Motor neuron (in vitro differentiated cells): Measurements from ENCODE around the gene CNTN5. TPM values are rescaled to one million over a fixed set of nuclear protein-coding genes. Genes with fewer than 3 reads are reported as not detected.
A peak's percentile ranks its signal among the peaks of the same experiment; 100 is the strongest.
"Not testable (repeated sequence)": the region's sequence is repeated elsewhere in the genome, so short reads cannot be mapped to it uniquely, and the experiment has no call there.

ENCODE experiments used
- ATAC-seq, 8 experiments: fragments of 200-7000 bp; cut with Tn5 transposase; replicated peaks in 6 of 8; 2 replicates each; pipeline ENCODE4 v1.8.0; 2021; ENCODE audit warnings: mild to moderate bottlenecking in 8 of 8, moderate library complexity in 8 of 8
- H3K27ac ChIP-seq, 2 donors: fragments of 250-450 bp; sonication (Bioruptor Pico); 2 replicates each; pipeline ENCODE4 v1.9.0; 2021; ENCODE audit warnings: antibody characterized with exemption in 2 of 2, mild to moderate bottlenecking in 2 of 2, moderate library complexity in 1 of 2
- H3K4me1 ChIP-seq, 2 donors: fragments of 250-450 bp; sonication (Bioruptor Pico); replicated peaks in 1 of 2; 2 replicates each; pipeline ENCODE4 v1.6.1; 2021; ENCODE audit warnings: antibody characterized with exemption in 2 of 2, mild to moderate bottlenecking in 2 of 2, moderate library complexity in 1 of 2
- H3K4me3 ChIP-seq, 5 donors: fragments of 250-450 bp; sonication (Bioruptor Pico); 2 replicates each; pipeline ENCODE4 v1.9.0; 2021; ENCODE audit warnings: antibody characterized with exemption in 5 of 5, mild to moderate bottlenecking in 5 of 5, moderate library complexity in 4 of 5
- WGBS, 10 experiments: fragments of 450-650 bp; shearing (Covaris generic); methylation state at CpG; one replicate each; pipeline ENCODE4 v1.0.0; 2022; 5-methylcytosine and 5-hydroxymethylcytosine counted together
- in situ Hi-C, 9 experiments: fragments of 400-800 bp; cut with MboI; loops; one replicate each; pipeline ENCODE4 v1.15.0; 2021; ENCODE audit warnings: low sequenced_read_pairs in 9 of 9, low pct_unique_long_range_greater_than_20kb in 2 of 9; ENCODE audit not compliant: unreplicated experiment in 9 of 9
- total RNA-seq, 8 experiments: library from RNA; unstranded; fragments of 300-600 nt; gene quantifications; 2 replicates each; pipeline versions ENCODE4 v1.2.3 to v1.2.4, GENCODE V29; 2022

The CNTN5 gene
- total RNA-seq, 8 experiments from 2014 or later: 3.1 to 22.7 (median 14.1) TPM; not detected in 2

DNA sequence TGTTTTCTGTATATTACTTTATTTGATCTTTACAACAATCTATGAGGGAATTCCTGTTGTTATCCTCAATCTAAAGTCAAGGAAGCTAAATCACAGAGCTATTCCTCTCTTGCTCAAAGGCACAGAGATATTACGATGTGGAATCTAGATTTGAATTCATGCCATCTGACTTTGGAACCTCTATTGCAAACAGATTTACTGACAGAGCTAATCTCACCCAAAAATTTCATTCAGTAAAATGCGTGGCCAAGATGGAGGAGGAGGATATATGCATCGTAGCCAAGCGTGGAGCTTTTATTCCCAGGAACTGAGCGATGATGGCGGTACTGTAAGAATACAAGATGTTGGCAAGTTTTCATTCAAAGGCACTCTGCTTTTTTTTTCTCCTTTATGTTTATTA, 791.8 kb downstream of the CNTN5 start:
- in situ Hi-C loops: no loop called here
- 0 to 100% (median 89%) methylated on average over 1 to 6 of the region's 6 CpGs for WGBS, 10 experiments
- Histone ChIP-seq H3K27ac (no peak overlapping the region), H3K4me1 (no peaks in the 10 kb centered on the region), H3K4me3 (no peak overlapping the region)
- no peak for ATAC-seq

DNA sequence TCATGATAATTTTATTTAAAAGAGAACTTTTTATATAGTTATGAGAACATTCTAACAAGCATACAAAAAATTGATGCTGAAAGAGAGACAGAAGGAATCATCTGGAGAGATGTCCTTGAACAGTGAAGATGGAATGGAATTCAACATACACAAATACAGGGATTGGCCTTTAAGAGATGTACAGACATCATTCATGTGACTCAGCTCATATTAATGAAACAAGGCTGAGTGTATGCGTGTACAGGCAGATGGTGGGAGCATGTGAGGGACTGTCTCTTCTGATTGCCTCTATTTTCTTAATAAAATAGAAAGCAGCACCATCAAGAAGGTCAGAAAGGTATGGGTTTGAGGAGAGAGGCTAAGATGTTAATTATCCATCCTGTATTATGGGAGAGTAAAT, 793.3 kb downstream of the CNTN5 start:
- H3K27ac ChIP-seq: no peak overlapping the region
- H3K4me3 ChIP-seq: no peak overlapping the region
- no peaks in the 10 kb centered on the region for H3K4me1 ChIP-seq
- in situ Hi-C loops: no loop called here
- 0 to 100% (median 50%) methylated on average over 1 of the region's 1 CpG; no CpG with 5 or more reads in 3 of the 10 experiments for WGBS, 10 experiments
- no peak for ATAC-seq

DNA sequence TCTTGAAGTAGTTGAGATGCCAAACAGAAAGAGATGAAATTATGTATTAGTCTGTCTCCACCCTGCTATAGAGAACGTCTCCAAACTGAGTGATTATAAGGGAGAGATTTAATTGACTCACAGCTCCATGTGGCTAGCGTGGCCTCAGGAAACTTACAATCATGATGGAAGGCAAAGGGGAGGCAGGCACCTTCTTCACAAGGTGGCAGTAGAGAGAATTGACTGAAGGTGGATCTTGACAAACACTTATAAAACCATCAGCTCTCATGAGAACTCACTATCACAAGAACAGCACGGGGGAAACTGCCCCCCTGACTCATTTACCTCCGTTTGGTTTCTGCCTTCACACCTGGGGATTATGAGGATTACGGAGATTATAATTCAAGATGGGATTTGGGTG, 794.0 kb downstream of the CNTN5 start:
- H3K4me3 ChIP-seq: no peak overlapping the region
- in situ Hi-C loops: no loop called here
- 0 to 80% (median 48%) methylated on average over 1 to 5 of the region's 5 CpGs; no CpG with 5 or more reads in 1 of the 10 experiments for WGBS, 10 experiments
- H3K4me1 ChIP-seq: no peaks in the 10 kb centered on the region
- H3K27ac ChIP-seq: no peak overlapping the region
- ATAC-seq: no peak

DNA sequence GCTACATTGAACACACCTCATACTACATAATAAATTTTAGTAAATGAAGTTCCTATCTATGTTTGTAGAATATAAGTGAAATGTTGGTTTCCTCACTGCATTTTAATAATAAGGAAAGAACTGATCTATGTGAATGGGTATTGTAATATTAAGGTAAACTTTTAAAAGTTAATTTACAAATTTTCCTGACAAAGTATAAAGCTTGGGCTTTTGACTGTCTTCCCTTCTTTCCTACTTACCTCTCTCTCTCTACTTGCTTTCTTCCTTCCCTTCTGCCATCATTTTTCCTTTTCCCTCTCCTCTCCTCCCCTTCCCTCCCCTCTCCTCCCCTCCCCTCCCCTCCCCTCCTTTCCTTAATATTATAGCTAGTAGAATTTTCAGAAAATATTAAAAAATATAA, 798.2 kb downstream of the CNTN5 start:
- Histone ChIP-seq H3K27ac (no peak overlapping the region), H3K4me1 (no peaks in the 10 kb centered on the region), H3K4me3 (no peak overlapping the region)
- in situ Hi-C loops: no loop called here
- ATAC-seq: no peak

DNA sequence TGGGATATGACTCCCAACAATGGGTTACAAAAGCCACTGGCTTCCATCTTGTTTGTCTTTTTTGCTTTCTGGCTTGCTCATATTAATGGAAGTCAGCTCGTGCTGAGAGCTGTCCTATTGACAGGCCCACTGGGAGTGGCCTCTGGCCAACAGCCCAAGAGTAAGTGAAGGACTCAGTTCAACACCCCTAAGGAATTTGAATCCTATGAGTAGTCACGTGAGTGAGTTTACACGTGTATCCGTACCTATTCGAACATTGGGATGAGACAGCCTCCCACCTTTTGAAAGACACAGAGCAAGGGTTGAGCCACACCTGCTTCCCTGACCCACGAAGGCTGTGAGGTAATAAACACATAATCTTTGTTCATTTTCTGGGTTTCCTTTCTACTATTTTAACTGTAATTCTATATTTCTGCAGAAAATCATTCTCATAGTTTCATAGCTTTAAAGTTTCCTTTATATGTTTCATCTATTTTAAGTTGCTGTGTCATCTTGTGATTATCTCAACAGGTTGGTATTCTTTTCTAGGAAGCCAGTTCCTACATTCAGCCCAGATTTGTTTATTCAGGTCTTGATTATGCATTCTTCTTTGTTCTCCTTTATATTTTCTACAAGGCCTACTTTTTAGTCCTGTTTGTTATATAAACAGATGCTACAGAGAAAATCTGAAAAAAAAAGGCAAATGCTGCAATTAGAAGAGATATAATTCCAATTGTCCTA, 802.3 kb downstream of the CNTN5 start:
- in situ Hi-C loops: no loop called here

DNA sequence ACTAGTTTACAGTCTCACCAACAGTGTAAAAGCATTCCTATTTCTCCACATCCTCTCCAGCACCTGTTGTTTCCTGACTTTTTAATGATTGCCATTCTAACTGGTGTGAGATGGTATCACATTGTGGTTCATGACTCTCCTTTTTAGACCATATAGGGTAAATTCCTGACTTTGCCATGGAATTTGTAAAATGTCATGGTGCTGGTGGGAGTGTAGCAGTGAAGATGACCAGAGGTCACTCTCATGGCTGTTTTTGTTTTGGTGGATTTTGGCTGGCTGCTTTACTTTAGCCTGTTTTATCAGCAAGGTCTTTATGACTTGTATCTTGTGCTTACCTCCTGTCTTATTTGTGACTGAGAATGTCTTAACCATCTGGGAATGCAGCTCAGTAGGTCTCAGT, 816.0 kb downstream of the CNTN5 start:
- ATAC-seq, in situ Hi-C loops, H3K4me3 ChIP-seq, H3K27ac ChIP-seq, H3K4me1 ChIP-seq: not testable (repeated sequence)

More for the DNA sequence above, 802.3 kb downstream of the CNTN5 start:
- ATAC-seq: peak in 1 of 8 experiments; percentile 34
- H3K27ac ChIP-seq: no peak overlapping the region
- no peak overlapping the region for H3K4me3 ChIP-seq
- 0 to 91% (median 77%) methylated on average over 1 to 6 of the region's 6 CpGs; no CpG with 5 or more reads in 1 of the 10 experiments for WGBS, 10 experiments
- H3K4me1 ChIP-seq: no peaks in the 10 kb centered on the region

DNA sequence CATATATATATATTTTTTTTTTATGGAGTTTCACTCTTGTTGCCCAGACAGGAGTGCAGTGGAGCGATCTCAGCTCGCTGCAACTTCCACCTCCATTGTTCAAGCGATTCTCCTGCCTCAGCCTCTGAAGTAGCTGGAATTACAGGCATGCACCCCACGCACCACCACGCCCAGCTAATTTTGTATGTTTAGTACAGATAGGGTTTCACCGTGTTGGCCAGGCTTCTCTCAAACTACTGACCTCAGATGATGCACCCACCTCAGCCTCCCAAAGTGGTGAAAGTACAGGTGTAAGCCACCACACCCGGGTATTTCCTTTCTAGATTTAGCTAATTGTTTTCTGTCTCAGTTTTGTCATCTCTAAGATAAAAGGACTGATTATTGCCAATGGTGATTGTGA, 821.1 kb downstream of the CNTN5 start:
- 0 to 87% (median 75%) methylated on average over 1 to 4 of the region's 7 CpGs; no CpG with 5 or more reads in 1 of the 10 experiments for WGBS, 10 experiments

DNA sequence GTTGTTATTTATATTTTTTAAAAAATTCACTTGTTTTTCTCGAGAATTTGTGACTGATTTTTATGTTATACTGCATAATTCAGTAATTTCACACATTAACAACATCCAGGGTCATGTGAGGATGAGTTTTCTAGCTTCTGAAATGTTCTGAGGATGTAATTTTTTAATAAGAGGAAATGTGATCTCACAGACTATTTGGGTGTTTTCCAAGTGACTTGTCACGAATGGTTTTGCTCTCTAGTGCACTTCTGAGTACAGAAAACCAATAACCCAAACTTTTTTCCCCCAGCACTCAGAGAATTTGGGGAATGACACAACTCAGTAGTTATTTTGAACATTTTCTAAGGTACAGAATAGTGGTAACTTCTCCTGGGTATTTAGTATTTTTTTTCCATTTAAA, 845.2 kb downstream of the CNTN5 start:
- H3K4me3 ChIP-seq: no peak overlapping the region
- H3K4me1 ChIP-seq: no peaks in the 10 kb centered on the region
- no peak overlapping the region for H3K27ac ChIP-seq
- WGBS, 10 experiments: 0 to 100% (median 58%) methylated on average over 1 to 2 of the region's 2 CpGs
- in situ Hi-C loops: no loop called here
- no peak for ATAC-seq

More for the DNA sequence above, 821.1 kb downstream of the CNTN5 start:
- Histone ChIP-seq H3K27ac (no peak overlapping the region), H3K4me3 (no peak overlapping the region), H3K4me1 (no peaks in the 10 kb centered on the region)
- no peak for ATAC-seq
- in situ Hi-C loops: no loop called here

DNA sequence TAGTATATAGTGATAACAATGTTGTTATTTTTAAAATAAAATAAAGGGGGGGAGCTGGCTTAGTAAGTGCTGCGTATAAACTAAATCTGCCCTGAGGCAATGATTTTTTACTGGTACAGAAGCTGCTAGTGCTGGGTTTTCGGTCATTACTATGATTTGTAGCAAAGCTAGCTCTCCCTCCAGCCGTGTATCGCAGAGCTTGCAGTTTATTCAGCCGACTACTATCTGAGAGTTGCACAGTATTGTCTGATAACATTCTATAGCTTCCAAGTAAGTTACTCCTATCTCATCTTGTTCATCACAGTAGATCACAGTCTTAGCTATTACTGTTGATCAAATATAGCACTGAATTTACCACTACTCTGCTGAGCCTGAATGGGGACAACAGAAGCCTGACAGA, 860.9 kb downstream of the CNTN5 start:
- H3K4me1 ChIP-seq: peaks cover 0 to 6% of the 10 kb centered on the region in 2 donors
- in situ Hi-C loops: no loop called here
- H3K4me3 ChIP-seq: no peak overlapping the region
- H3K27ac ChIP-seq: no peak overlapping the region
- ATAC-seq: peak in 5 of 8 experiments; percentile 32 to 91 (median 50)
- WGBS, 10 experiments: 0 to 83% (median 35%) methylated on average over 2 to 5 of the region's 5 CpGs; no CpG with 5 or more reads in 2 of the 10 experiments

DNA sequence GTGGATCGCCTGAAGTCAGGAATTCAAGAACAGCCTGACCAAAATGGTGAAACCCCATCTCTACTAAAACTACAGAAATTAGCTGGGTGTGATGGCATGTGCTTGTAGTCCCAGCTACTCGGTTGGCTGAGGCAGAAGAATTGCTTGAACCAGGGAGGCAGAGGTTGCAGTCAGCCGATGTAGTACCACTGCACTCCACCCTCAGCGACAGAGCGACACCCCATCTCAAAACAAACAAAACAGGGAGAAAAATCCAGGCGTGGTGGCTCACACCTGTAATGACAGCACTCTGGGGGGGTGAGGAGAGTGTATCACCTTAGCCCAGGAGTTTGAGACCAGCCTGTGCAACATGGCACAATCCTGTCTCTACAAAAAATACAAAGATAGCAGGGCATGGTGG, 864.0 kb downstream of the CNTN5 start:
- 0 to 97% (median 55%) methylated on average over 1 to 5 of the region's 6 CpGs; no CpG with 5 or more reads in 2 of the 10 experiments for WGBS, 10 experiments
- in situ Hi-C loops: no loop called here
- no peak overlapping the region for H3K27ac ChIP-seq
- peaks cover 0 to 6% of the 10 kb centered on the region in 2 donors for H3K4me1 ChIP-seq
- no peak for ATAC-seq
- H3K4me3 ChIP-seq: no peak overlapping the region

DNA sequence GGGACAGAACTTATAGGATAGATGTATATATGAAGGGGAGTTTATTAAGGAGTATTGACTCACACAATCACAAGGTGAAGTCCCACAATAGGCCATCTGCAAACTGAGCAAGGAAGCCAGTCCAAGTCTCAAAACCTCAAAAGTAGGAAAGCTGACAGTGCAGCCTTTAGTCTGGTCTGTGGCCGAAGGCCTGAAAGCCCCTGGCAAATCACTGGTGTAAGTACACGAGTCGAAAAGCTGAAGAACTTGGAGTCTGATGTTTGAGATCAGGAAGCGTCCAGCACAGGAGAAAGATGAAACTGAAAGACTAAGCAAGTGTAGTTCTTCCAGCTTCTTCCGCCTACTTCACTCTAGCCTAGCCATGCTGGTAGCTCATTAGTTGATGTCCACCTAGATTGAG, 866.7 kb downstream of the CNTN5 start:
- no peaks in the 10 kb centered on the region for H3K4me1 ChIP-seq
- 0 to 95% (median 72%) methylated on average over 2 to 5 of the region's 5 CpGs; no CpG with 5 or more reads in 3 of the 10 experiments for WGBS, 10 experiments
- in situ Hi-C loops: no loop called here
- ATAC-seq: no peak
- H3K27ac ChIP-seq: no peak overlapping the region
- H3K4me3 ChIP-seq: no peak overlapping the region

DNA sequence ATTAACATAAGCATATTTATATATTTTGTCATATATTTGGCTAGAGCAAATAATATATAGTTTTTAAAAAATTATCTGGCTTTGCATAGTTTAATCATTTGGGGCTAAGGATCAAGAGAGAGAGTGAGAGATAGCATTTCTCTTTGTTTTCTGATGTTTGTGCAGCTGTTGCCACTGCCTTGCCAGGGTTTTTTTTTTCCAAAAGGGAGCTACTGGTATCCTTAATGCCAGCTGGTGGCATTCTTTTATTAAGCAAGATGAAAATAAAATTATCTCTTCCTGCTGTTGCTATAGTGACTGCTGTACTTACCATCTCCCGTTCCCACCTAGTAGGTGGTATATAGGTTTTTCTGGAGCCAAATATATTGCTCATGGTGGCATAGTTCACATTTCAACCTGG, 873.1 kb downstream of the CNTN5 start:
- in situ Hi-C loops: no loop called here
- Histone ChIP-seq H3K4me3 (no peak overlapping the region), H3K4me1 (no peaks in the 10 kb centered on the region), H3K27ac (no peak overlapping the region)
- ATAC-seq: no peak
- WGBS, 10 experiments: 20 to 100% (median 81%) methylated on average over 1 of the region's 1 CpG; no CpG with 5 or more reads in 2 of the 10 experiments

DNA sequence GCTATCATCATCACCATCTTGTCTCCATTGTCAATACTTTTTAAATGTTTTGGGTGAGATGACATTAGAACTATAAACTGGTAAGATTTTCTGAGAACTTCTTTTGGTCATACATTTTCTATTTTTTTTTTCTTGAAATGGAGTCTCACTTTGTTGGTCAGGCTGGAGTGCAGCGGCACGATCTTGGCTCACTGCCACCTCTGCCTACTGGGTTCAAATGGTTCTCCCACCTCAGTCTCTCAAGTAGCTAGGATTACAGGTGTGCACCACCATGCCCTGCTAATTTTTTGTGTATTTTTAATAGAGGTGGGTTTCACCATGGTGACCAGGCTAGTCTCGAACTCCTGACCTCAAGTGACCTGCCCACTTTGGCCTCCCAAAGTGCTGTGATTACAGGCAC, 880.4 kb downstream of the CNTN5 start:
- no peak for ATAC-seq
- Histone ChIP-seq H3K27ac (no peak overlapping the region), H3K4me3 (no peak overlapping the region), H3K4me1 (no peaks in the 10 kb centered on the region)
- WGBS, 10 experiments: 60 to 86% (median 81%) methylated on average over 2 to 3 of the region's 3 CpGs; no CpG with 5 or more reads in 6 of the 10 experiments
- in situ Hi-C loops: no loop called here

DNA sequence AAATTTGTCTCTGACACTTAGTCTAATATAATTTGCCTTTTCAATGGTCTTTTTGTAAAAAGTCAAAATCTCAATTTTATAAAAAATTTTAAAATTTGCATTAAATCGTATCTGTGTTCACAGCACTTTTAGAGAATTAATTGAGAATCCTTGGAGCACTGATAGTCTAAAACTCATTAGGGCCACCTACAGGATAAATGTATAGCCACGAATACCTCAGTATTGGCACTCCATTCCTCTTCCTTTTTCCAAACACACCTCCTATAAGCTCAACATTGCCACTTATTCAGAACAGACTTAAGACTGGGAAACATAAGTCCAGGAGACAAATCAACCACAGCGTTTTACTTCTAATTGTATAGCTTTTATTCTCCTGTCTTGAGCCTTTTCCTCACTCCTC, 890.4 kb downstream of the CNTN5 start:
- in situ Hi-C loops: no loop called here
- ATAC-seq: no peak
- Histone ChIP-seq H3K27ac (no peak overlapping the region), H3K4me3 (no peak overlapping the region), H3K4me1 (no peaks in the 10 kb centered on the region)
- WGBS, 10 experiments: 0 to 67% (median 33%) methylated on average over 1 to 3 of the region's 3 CpGs
